Muscle of back (tissue), 13 donors: ENCODE data around the gene SSPN. TPM values are rescaled to one million over a fixed set of nuclear protein-coding genes. Genes with fewer than 3 reads are reported as not detected.

Experiments used
- DNase-seq, 3 donors: peaks; one replicate each; pipeline versions ENCODE4 v3.0.0 to v3.0.0-alpha.2; 2013
- long read RNA-seq, 9 donors: transcript quantifications; one replicate each; lab custom pipeline, GENCODE V29; 2026
- polyA plus RNA-seq, 10 donors: library from polyadenylated mRNA; unstranded; fragments of 120-200 nt; gene quantifications; one replicate each; pipeline ENCODE4 v1.2.1, GENCODE V29; 2013; ENCODE audit not compliant: insufficient read length in 10 of 10

SSPN gene, protein sequence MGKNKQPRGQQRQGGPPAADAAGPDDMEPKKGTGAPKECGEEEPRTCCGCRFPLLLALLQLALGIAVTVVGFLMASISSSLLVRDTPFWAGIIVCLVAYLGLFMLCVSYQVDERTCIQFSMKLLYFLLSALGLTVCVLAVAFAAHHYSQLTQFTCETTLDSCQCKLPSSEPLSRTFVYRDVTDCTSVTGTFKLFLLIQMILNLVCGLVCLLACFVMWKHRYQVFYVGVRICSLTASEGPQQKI
- polyA plus RNA-seq: 100 to 1,000 TPM in 8 of 10 donors, 10 to 100 TPM in 2; 78.9 to 148 (median 128) TPM
- long read RNA-seq, donor 1, full-length matches to known transcripts: 32 of 73 reads
- long read RNA-seq, donor 1, partial matches to known transcripts: 41 of 73 reads
- long read RNA-seq, donor 1, other reads (novel, unspliced or antisense): 0 of 73 reads
- long read RNA-seq, donor 2, transcript SSPN-201 (3 exons, 2,788 nt): major isoform, 48 of 48 reads
- long read RNA-seq, donor 2, partial matches to known transcripts: 0 of 48 reads
- long read RNA-seq, donor 2, other reads (novel, unspliced or antisense): 0 of 48 reads
- long read RNA-seq, donor 3: 0 reads
- long read RNA-seq, donor 4, full-length matches to known transcripts: 27 of 27 reads
- long read RNA-seq, donor 4, partial matches to known transcripts: 0 of 27 reads
- long read RNA-seq, donor 4, other reads (novel, unspliced or antisense): 0 of 27 reads
- long read RNA-seq, donor 5, full-length matches to known transcripts: 42 of 52 reads
- long read RNA-seq, donor 5, partial matches to known transcripts: 10 of 52 reads
- long read RNA-seq, donor 5, other reads (novel, unspliced or antisense): 0 of 52 reads
- long read RNA-seq, donor 6, transcript SSPN-201 (3 exons, 2,788 nt): major isoform, 50 of 66 reads
- long read RNA-seq, donor 6, partial matches to known transcripts: 16 of 66 reads
- long read RNA-seq, donor 6, other reads (novel, unspliced or antisense): 0 of 66 reads
- long read RNA-seq, donor 7, transcript SSPN-201 (3 exons, 2,788 nt): major isoform, 18 of 18 reads
- long read RNA-seq, donor 7, partial matches to known transcripts: 0 of 18 reads
- long read RNA-seq, donor 7, other reads (novel, unspliced or antisense): 0 of 18 reads
- long read RNA-seq, donor 8, full-length matches to known transcripts: 21 of 28 reads
- long read RNA-seq, donor 8, partial matches to known transcripts: 7 of 28 reads
- long read RNA-seq, donor 8, other reads (novel, unspliced or antisense): 0 of 28 reads
- long read RNA-seq, donor 9, transcript SSPN-201 (3 exons, 2,788 nt): major isoform, 5 of 5 reads
- long read RNA-seq, donor 9, partial matches to known transcripts: 0 of 5 reads
- long read RNA-seq, donor 9, other reads (novel, unspliced or antisense): 0 of 5 reads

DNA sequence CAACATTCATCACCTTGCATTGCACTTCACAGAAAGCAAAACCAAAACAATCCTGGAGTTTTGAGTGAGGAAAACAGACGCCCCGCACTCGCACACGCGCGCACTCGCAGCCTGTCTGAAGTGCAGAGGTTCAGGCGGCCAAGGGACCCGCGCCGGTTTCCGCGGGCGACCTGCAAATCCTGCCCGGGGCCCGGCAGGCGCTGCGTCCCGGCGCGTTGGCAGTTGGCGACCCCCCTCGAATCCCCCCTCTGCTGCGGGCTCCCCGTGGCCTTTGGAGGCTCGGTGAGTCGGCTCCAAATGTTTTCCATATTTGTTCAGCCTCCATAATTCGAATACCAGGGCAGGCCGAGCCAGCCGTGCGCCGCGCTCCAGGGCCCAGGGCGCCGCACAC lies at the start of gene SSPN:
Gene SSPN (plus strand): TSS at position 324 of the 391 bp plus-strand sequence. CDS start 100 bp downstream, outside the sequence.
- DNase-seq: peak; percentile 76 to 92 (median 88)

DNA sequence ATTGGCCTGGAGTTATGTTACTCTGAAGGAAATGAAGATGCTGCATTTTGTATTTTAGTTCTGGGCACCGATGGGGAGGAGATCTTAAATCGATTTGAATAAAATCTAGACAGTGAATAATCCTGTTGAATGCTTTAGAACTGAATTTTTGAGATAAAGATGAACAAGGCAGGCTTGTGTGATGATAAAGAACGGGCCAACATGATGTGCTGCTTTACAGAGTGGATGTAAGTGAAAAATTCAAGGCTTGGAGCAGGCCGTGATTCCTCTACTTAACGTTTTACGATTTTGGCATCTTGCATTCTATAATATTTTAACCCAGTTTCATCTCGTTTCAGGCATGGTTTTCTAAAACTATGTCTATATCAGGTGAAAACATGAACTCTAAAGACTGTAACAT lies 47.1 kb upstream of the SSPN start:
- DNase-seq: no peak

DNA sequence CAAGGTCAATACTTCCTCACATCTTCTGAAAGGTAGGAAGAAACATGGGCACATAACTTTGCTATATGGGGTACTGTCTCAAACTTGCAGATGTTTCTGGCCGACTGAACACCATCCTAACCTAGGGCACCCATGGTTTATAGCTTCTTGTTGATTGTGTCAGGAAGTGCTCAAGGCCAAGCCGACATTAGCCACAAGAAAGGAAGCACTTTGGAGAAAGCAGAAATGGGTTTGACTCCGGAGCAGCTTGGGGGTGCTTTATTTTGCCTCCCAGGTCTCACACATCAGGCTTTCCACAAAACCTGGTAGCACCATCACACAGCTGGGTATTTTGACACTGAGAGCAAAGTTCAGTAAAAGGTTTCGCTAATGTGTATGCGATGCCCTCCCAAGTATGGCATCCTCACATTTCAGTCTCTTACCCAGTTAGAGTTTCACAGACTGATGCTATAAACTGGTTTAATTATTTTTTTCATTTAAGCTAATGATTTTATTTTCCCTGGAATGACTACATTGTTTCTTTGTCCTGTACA lies 45.3 kb upstream of the SSPN start:
- no peak for DNase-seq

DNA sequence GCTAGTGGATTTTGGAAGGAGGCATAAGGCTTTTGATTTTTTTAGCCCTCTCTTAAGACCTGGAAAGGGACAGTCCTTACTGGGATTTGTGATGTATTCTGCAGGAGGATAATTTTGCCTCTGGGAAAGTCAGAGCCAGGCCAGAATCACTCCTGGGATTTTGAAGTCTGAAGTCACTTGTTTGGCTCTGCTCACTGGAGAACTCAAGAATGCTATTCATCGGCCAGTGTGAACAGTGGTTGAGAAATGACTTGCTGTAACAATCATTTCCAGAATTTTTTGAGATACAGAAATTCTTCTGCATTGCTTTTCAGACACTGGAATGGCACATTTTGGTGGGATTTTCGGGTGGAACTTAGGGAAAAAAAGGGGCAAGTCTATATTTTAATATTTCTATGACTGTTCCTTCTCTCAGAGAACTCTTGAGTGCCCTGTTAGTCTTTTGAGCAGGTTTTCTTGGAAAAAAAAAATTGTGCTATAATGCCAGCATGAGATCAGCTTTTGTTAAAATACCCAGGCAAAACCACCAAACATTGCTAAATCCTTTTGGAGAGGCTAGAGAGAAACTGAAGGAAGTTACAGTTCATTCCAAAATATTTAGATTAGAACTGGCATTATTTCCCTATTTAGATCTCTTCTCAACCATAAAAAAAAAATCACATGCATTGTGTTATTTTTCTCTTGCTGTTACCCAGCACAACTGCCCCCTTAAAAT lies 44.5 kb upstream of the SSPN start:
- peak; percentile 40 to 62 (median 54) for DNase-seq

DNA sequence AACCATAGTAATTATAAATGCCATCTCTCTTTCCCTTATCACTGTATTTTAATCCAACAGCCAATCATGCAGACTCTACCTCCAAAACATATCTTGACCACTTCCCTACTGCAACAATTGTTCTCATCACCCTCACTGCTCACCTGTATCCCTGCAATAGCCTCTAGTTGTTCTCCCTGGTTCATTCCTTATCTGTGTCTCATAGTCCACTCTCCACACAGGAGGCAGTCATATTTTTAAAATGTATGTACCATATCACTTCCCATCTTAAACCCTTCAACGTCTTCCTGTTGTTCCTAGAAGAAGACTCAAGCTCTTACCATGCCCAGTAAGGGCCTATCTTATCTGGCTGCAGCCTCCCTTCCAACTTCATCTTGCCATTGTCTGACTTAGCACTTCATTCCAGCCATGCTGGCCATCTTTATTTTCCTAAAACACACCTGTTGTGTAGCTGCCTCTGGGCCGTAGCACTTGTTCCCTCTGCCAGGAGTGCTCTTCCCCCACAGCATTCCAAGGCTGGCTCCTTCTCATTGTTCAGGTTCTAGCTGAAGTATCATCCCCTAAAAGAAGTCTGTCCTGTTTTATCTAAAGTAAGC lies 42.8 kb upstream of the SSPN start:
- no peak for DNase-seq

DNA sequence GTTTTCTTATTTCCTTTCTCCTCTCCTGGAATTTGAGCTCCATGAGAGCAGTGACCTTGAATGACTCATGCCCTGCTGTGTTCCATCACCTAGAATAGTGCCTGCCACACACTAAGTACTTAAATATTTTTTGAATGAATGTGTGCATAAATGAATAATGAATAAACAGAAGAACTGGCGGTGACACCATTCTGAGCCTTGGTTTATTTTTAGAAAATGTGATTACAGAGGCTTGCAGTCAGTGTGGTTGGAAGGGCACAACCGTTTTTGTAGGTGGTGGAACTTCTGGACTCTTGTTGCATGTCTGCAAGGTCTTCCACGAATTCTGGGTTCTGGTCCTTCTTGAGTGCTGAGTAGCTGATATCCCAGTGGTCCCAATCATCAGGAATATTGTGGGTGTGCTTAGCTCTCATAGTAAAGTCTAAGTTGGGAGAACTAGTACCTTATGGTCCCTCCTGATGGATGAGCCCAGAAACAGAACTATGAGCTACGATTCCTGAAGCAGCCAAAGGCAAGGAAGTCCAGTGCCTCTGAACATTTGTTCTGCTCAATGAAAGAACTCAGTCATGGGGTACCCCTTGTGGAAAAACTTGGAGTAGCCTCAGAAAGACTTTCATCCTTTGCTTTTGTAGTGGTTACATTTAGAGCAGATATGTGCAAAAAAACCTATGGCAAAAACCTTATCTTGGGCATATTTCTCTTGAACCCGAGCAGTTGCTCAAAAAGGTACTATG lies 41.8 kb upstream of the SSPN start:
- peak in 1 of 3 donors; percentile 89 for DNase-seq

DNA sequence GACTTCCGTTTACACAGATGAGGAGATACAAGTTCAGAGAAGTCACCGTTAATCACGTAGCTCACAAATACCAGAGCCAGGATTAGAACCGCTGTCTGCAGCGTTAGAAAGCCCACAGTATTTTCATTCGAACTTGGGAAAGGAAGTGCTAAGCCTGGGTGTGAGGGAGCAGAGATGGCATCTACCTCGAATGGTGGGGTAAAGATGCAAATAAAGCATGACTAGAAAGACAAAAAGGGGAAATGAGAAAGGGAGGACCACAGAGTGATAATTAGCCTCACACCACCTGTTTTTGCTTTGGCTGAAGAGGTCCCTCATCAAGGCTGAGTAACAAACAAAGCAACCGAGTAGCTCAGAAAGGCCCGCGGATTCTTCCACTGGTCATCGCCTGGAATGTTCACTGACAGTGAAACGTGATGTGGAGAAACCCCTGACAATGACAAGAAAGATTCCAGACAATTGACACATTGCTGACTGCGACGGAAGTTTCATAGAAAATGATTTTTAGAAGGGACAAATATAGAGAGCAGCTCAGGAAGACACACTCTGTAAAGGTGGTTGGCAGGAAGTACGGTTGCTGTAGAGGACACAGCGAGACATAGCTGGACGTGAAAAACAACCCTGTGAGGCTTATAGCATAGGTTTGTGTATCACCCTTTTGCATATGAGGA lies 39.0 kb upstream of the SSPN start:
- no peak for DNase-seq

DNA sequence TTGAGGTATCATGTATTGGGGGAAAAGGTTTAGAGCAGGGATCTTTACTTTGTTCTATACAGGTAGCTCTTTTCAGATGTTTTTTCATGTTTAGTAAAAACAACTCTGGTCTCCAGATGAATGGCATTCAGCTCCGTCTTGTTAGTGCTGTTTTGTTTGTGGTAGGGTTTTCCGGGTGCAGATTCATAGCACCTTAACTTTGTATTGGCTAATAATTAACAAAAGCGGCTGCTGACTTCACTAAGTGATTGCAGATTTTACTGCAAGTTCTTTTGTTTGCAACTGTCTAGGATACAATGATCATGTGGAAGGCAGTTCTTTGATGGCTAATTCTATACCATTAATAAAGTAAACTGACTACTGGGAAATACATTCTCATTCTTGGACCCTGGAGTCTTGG lies 38.4 kb upstream of the SSPN start:
- no peak for DNase-seq

DNA sequence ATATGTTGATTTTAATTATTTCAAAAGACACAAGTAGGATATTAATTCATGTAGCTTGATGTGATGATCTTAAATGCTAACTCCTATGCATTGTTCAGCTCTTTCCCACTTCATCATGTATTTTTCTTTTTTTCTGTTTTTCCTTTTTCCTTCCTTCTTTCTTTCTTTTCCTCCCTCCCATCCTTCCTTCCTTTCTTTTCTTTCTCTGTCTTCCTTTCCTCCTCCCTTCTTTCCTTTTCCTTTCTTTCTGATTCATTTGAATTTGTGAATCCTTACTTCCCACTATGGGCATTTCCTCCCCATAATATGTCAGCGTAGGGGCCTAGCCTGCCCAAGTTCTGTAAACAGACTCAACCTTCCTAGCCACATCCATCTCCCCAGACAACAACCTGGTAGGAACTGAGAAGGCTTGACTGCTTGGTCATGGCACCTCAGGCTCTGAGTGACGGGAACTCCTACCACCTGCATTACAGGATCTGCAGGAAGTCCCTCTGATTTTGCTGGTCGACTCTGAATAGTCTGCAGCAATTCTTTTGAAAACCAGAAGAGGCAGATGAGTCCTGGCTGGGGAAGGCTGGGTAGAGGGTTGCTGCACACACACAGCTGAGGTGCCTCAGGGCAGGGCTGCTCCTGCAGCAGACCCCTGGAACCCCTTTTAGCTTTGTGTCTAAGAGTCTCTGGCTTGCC lies 37.2 kb upstream of the SSPN start:
- no peak for DNase-seq

DNA sequence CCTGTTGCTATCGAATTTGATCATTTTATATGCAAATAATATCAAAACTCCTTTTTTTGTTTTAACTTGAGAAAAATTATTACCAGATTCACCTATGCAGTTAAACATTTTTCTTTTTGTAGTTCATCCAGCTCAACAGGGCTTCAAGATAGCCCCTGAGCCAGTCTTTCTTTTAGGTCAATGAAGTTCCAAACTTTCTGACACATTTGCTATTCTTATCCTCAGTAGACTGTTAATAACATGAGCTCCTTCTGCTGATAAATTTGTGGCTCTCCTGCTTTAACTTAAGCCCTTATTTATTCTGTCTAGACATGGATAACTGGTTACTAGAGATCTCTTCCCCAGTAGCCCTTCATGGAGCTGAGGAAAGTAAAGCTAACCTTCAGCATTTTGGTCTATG lies 33.2 kb upstream of the SSPN start:
- DNase-seq: no peak

DNA sequence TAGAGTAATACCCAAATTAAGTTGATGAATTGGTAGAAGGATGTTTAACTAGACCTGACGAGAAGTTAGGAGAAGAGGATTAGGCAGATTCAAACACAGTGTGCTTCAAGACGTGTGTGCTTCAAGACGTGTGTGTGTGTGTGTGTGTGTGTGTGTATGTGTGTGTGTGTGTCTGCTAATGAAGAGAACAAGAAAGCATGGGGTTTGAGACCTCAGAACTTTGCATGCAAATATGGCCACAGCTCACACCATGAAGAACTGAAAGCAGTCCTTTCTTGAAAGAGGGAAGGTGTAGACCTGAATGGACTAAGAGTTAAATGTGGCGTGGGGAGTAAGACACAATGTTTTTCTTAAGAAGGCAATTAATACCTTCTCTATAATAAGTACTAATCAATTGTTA lies 32.5 kb upstream of the SSPN start:
- no peak for DNase-seq

DNA sequence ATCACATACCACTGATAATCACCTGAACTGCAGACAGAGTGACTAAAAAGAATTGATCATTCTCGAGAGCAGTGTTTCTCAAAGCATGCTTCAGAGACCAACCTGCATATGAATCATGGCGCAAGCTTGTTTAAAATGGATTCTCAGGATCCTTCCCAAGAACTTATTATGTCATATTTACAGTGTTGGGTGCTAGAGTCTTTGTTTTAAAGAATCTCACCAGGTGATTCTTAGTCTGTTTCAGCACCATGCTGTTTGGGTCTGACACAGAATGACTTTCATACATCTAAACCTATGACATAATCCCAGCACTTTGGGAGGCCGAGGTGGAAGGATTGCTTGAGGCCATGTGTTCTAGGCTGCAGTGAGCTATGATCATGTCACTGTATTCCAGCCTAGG lies 31.3 kb upstream of the SSPN start:
- no peak for DNase-seq

DNA sequence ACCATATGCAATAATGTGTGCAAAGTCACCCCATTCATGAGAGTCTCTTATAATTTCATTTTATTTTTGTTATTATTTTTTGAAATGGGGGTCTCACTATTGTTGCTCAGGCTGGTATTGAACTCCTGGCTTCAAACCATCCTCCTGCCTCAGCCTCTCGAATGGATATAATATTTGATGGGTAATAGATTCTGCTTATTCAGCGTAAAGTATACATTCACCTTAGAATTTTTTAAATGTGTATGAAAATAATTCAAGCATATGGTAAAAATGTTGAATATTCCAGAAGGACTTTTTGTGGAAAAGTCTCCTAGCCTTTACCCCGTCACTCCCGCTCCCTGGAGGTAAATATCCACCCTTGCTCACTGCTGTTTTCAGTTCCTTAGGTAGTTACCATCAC lies 23.4 kb upstream of the SSPN start:
- DNase-seq: no peak

DNA sequence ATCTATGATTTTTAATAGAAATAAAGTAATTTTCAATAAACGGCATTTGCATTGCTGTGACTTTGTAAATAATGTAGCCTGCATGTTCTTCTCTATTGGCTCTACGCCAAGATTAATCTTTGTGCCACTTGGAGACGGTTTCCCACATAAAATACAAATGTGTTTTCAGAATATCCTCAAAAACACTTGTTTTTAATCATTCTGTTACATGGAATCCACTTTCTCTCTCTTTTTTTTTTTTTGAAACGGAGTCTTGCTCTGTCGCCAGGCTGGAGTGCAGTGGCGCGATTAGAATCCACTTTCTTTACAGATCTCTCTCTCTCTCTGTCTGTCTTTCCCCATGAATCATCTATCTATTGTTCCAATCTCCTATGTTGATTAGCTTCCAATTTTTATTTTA lies 22.8 kb upstream of the SSPN start:
- no peak for DNase-seq

DNA sequence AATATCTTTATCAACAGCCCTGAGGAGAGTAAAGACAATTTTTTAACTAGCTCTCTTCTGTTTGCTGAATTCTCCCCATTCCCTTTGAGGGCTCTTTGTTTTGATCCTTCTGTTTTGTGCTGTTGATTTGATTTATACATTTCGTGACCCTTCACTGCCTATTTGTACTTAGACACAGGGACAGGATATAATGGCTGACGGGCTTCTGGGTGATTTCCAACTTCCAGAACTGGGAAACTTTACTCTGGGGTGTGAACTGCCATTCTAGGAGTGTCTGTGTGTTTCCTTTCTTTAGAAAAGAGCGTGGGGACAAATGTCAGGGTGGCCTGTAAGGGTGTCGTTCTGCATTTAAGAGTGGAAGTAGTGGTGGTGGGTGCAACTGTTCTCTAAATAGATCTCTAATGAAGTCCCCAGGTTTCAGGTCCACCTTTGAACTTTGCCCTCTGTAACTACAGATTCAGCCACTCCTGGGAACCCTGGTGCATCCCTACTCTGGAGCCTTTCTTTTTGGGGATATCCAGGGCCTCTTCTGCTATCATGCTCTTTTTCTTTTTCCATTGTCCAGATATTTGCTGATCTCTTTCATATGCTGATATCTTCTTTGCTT lies 22.3 kb upstream of the SSPN start:
- no peak for DNase-seq

DNA sequence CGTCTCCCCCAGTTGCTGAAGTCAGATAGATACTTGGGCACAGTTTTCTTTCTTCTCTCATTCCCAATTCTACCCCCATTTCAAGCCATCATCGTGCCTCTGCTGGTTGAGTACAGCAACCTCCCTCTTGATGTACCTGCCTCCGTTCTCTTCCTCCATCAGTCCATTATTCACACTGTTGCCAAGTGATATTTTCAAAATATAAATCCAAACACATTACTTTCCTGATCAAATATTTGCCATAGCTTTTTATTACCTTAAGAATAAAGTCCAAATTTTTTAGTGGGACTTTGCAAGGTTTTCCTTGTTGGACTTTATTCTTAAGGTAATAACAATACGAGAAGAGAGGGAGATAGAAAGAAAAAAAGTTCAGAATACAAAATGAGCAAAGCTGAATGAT lies 18.6 kb upstream of the SSPN start:
- no peak for DNase-seq

DNA sequence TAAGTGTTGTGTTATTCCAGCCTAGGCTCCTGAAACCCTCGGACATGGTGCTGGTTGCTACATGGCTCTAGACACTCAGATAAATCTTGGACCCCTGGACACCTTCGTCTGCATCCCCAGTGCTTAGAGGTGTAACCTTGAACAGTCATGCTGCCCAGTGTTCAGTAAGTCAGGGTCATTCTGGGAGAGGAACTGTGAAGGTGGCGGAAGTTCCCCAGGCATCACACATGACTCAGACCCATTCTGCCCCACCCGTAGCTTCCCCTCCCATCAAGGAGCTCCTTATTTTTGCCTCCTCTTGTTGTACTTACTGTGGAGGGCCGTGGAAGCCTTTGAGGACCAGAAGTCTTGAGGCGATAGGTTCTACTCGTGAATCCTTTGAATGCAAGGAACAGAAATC lies 18.1 kb upstream of the SSPN start:
- DNase-seq: no peak

DNA sequence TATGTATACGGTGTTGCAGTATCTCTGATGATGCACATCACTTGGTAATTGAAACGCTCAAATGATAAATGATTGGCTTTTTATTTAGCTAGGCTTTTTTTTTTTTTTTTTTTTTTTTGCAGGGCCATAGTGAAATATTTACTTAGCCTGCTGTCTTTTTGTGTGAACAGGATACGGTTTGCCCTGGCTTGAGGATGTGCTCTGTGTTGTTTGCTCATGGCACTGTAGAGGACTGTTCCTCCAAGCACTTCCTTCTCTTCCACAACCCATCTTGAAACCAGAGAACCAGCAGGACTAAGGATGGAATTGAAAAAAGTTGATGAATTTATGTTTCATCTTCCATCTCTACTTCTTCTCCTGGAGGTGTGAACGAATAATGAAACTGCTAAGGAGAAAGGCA lies 15.5 kb upstream of the SSPN start:
- DNase-seq: no peak
